HG02623 (cell line): ENCODE data around the gene VPS13C.

Experiments used
- ATAC-seq: cut with Tn5 transposase; IDR thresholded peaks from one replicate; pipeline ENCODE4 v1.9.1; 2021; ENCODE audit warnings: moderate library complexity; ENCODE audit not compliant: unreplicated experiment

The VPS13C gene

GRCh38 chr15:61827131-61827530, 233.1 kb downstream of the VPS13C start:
- no peak for ATAC-seq

GRCh38 chr15:61824291-61824690, 236.0 kb downstream of the VPS13C start:
- no peak for ATAC-seq

DNA sequence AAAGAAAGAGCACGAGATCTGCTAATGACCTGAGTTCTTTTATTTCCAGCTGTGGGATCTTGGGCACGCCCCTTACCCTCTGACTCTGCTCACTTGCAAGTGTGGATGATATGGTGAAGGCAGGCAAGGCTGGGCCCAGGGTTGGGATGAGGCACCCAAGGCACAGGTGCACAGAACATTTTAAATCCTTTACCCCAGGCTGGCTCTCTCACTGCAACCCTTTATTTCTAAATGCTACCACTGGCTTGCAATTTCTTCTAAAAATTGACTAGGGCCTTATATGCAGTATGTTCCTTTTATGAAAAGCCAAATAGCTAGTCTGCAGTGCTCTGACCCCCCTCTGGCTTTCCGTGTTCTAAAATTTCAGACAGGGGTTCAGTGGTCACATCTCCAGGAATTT, 237.7 kb downstream of the VPS13C start:
- ATAC-seq: no peak

DNA sequence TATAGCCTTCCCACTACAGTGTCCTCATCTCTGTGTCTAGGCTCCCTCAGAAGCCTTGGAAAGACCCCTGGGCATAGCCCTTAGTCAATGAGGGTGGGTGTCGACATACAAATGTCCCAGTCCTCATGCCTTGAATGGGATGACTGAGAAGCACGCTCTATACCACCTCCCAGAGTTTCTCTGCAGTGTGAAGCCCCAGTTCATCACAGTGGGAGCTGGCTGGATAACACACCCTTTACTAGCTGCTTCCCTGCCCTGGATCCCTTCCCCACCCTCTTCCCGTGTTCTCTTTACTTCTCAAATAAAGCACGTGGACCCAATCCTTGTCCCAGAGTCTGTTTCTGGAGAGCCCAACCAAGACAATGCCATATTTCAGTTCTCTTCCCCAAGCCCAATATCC, 239.3 kb downstream of the VPS13C start:
- ATAC-seq: no peak

GRCh38 chr15:61820212-61820611, 240.0 kb downstream of the VPS13C start:
- ATAC-seq: no peak

- no peak for ATAC-seq
Observed at GRCh38 chr15:61819386-61819785, 240.9 kb downstream of the VPS13C start.

DNA sequence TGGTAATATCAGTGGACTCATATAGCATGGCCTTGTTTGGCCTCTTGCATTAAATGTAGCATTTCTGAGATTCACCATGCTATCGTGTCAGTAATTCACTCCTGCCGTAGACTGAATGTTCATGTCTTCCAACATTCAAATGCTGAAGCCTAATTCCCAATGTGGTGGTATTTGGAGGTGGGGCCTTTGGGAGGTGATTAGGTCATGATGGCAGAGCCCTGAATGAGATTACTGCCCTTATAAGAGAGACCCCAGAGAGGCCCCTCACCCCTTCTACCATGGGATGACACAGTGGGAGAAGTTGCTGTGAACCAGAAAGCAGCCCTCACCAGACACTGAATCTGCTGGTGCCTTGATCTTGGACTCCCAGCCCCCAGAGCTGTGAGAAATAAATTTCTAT, 241.4 kb downstream of the VPS13C start:
- no peak for ATAC-seq

DNA sequence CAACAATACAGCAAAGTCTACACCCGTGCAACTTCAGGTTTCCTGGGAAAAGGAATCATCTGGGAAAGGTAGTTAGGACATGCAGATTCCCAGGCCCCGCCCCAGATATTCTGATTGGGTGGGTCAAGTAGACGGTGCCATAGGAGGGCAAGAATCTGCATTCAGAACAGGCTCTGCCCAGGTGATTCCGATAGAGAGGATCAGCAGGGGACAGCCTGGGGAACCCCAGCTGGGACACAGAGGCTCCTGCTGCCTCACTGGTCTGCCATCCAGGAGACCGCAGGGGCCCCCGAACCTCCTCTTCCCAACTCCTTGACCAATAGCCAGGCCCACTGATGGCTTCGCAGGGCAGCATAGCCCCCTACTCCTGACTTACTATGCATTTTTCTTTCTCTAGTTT, 243.4 kb downstream of the VPS13C start:
- no peak for ATAC-seq

DNA sequence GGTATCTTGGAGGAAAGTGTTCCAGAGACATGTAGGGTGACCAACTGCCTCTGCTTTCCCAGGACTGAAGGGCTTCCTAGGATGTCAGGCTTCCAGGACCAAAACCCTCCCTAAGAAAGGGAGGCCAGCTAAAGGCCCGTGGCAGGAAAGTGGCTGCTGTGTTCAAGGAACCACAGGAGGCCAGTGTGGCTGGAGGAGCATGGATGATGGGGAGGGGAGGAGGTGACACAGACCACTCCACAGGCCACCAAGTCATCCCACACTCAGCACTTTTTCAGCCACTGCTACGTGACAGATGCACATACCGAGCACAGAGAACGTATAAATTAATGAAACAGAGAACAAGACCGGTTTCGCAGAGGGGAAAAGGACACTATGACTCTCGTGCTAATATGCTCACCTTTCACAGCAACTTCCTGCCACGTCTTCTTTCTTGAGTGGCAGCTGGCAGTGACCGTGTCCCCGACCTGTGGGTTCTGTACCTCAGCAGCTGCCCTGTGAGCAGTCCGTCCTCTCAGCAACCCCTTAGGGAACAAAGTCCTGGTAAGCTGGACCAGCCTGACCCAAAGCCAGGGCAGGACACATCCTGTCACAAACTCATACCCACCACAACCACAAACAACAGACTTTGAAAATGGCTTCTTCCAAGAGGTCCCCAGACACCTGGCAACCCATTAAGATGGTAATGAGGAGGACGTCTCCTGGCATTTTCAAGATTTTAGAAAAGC, 244.7 kb downstream of the VPS13C start:
- ATAC-seq: no peak

- ATAC-seq: no peak
Observed at GRCh38 chr15:61812476-61812875, 247.8 kb downstream of the VPS13C start.

DNA sequence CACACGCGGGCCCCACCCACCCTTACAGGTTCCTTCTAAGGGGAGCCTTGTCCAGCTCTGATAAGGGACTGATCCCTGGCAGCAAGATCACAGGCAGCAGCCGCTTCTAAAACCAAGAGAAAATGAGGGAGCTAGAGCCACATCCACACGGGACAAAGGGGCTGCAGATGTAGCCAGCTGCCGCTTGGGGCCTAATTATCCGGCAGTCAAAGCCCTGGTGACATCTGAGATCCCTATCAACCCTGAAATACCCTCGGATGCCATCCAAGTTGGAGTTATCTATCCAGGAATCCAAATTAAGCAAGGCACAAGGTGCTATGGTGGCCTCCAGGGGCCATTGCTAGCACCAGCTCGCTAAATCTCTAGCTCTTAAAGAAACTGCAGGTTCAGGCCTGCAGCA, 248.3 kb downstream of the VPS13C start:
- ATAC-seq: no peak

GRCh38 chr15:61809216-61809615, 251.0 kb downstream of the VPS13C start:
- no peak for ATAC-seq

- ATAC-seq: no peak
Observed at GRCh38 chr15:61807281-61807929, 252.8 kb downstream of the VPS13C start.
